Nephron progenitor cell (in vitro differentiated cells): ENCODE measurements around the gene SLC47A2.

Experiments
- DNase-seq: peaks from one replicate; pipeline ENCODE4 v3.0.0; 2021
- H3K27ac Mint-ChIP-seq: 2 replicates; pipeline ENCODE4 v1.8.0; 2021; ENCODE audit warnings: mild to moderate bottlenecking, moderate library complexity, mixed read lengths
- H3K27me3 Mint-ChIP-seq: 2 replicates; pipeline ENCODE4 v1.8.0; 2021; ENCODE audit warnings: mild to moderate bottlenecking, low read depth, mixed read lengths; ENCODE audit not compliant: poor library complexity
- H3K36me3 Mint-ChIP-seq: 2 replicates; pipeline ENCODE4 v1.8.0; 2021; ENCODE audit warnings: low read depth, mixed read lengths
- H3K4me1 Mint-ChIP-seq: 2 replicates; pipeline ENCODE4 v1.8.0; 2021; ENCODE audit warnings: mixed read lengths
- H3K4me3 Mint-ChIP-seq: 2 replicates; pipeline ENCODE4 v1.8.0; 2021; ENCODE audit warnings: mild to moderate bottlenecking, moderate library complexity, mixed read lengths
- H3K9me3 Mint-ChIP-seq: 2 replicates; pipeline ENCODE4 v1.8.0; 2021; ENCODE audit warnings: mild to moderate bottlenecking, moderate library complexity, mixed read lengths
- CTCF ChIP-seq: fragments of 200-600 bp; sonication (generic); IDR thresholded peaks from 2 replicates; pipeline ENCODE4 v1.5.0; 2021; ENCODE audit warnings: antibody characterized with exemption

Gene SLC47A2

GRCh38 chr17:19739241-19740201 is 23.1 kb upstream of the SLC47A2 start:
- no peak for TF ChIP-seq CTCF
- Mint-ChIP-seq H3K4me1 (peaks cover 12% of the 10 kb centered on the region), H3K9me3 (no peaks in the 10 kb centered on the region), H3K36me3 (no peaks in the 10 kb centered on the region), H3K4me3 (no peak overlapping the region), H3K27ac (no peak overlapping the region), H3K27me3 (peaks cover 12% of the 10 kb centered on the region)
- no peak for DNase-seq

- peaks cover 12% of the 10 kb centered on the region for H3K27me3 Mint-ChIP-seq
- H3K27ac Mint-ChIP-seq, result no peak overlapping the region
- H3K4me1 Mint-ChIP-seq, result peaks cover 17% of the 10 kb centered on the region
- DNase-seq, result no peak
- TF ChIP-seq CTCF, result no peak
- H3K36me3 Mint-ChIP-seq, result no peaks in the 10 kb centered on the region
- H3K4me3 Mint-ChIP-seq, result no peak overlapping the region
- H3K9me3 Mint-ChIP-seq, result no peaks in the 10 kb centered on the region
Measured at GRCh38 chr17:19738757-19739156, 22.4 kb upstream of the SLC47A2 start.

- H3K27me3 Mint-ChIP-seq, result peaks cover 10% of the 10 kb centered on the region
- H3K36me3 Mint-ChIP-seq, result no peaks in the 10 kb centered on the region
- H3K4me3 Mint-ChIP-seq, result no peak overlapping the region
- peaks cover 17% of the 10 kb centered on the region for H3K4me1 Mint-ChIP-seq
- H3K27ac Mint-ChIP-seq, result no peak overlapping the region
- no peaks in the 10 kb centered on the region for H3K9me3 Mint-ChIP-seq
- no peak for TF ChIP-seq CTCF
- no peak for DNase-seq
Measured at GRCh38 chr17:19738073-19738449, 21.7 kb upstream of the SLC47A2 start.

- Mint-ChIP-seq H3K4me1 (peaks cover 17% of the 10 kb centered on the region), H3K36me3 (no peaks in the 10 kb centered on the region), H3K4me3 (no peak overlapping the region), H3K27ac (no peak overlapping the region), H3K27me3 (peaks cover 11% of the 10 kb centered on the region), H3K9me3 (no peaks in the 10 kb centered on the region)
- DNase-seq, result no peak
- TF ChIP-seq CTCF, result no peak
Measured at GRCh38 chr17:19737305-19738072, 21.1 kb upstream of the SLC47A2 start.

- peak overlapping the region; percentile 15 for H3K27ac Mint-ChIP-seq
- no peak for TF ChIP-seq CTCF
- peaks cover 17% of the 10 kb centered on the region for H3K4me1 Mint-ChIP-seq
- H3K4me3 Mint-ChIP-seq, result no peak overlapping the region
- H3K36me3 Mint-ChIP-seq, result no peaks in the 10 kb centered on the region
- no peak for DNase-seq
- H3K27me3 Mint-ChIP-seq, result peaks cover 12% of the 10 kb centered on the region
- H3K9me3 Mint-ChIP-seq, result no peaks in the 10 kb centered on the region
Measured at GRCh38 chr17:19736071-19736470, 19.7 kb upstream of the SLC47A2 start.
